Endothelial cell of umbilical vein (primary cell): Measurements from ENCODE around the gene DGAT2L6. TPM values are rescaled to one million over a fixed set of nuclear protein-coding genes. Genes with fewer than 3 reads are reported as not detected.

Experiments
- BruUV-seq: library from RNA; stranded (reverse); fragments of 400-500 nt; replicated peaks from 2 replicates; lab custom pipeline; 2021; lab: Mats Ljungman, UMichigan
- CTCF ChIA-PET: fragments of 300-600, 350-600 bp; sonication (Branson Sonifier 250); formaldehyde crosslinking; loops from one replicate; lab custom pipeline; 2021; ENCODE audit warnings: antibody characterized with exemption, inconsistent platforms; lab: Charles Lee
- POLR2A ChIA-PET: fragments of 300-600, 350-600 bp; sonication (Branson Sonifier 250); formaldehyde crosslinking; loops from one replicate; lab custom pipeline; 2021; ENCODE audit warnings: antibody characterized with exemption, inconsistent platforms; lab: Charles Lee
- DNase-seq: peaks from one replicate; pipeline ENCODE4 v3.0.0-alpha.2; 2011; ENCODE audit warnings: low read depth, low spot score
- FAIRE-seq: peaks from 2 replicates; lab custom pipeline; 2011; peaks lifted over from hg19 to GRCh38; lab: Jason Lieb, UNC
- H2AFZ ChIP-seq: 2 replicates; pipeline ENCODE4 v1.6.0; 2012; ENCODE audit warnings: low read depth, low read length, control low read depth, inconsistent platforms
- H3K27ac ChIP-seq: 2 replicates; pipeline ENCODE4 v1.5.1; 2011; ENCODE audit warnings: low read depth, mild to moderate bottlenecking, control low read depth, low read length, moderate library complexity; ENCODE audit not compliant: insufficient read depth
- H3K27me3 ChIP-seq, 2 experiments: 2 replicates each; pipeline versions ENCODE4 v1.6.0 to v1.6.1; 2011; ENCODE audit warnings: low read length in 2 of 2, mixed read lengths in 1 of 2; ENCODE audit not compliant: control insufficient read depth in 2 of 2, insufficient read depth in 2 of 2
- H3K36me3 ChIP-seq, 2 experiments: 2 replicates in 1 of 2; 3 replicates in 1 of 2; pipeline ENCODE4 v1.5.1; 2011; ENCODE audit warnings: low read length in 2 of 2, mild to moderate bottlenecking in 1 of 2, moderate library complexity in 1 of 2; ENCODE audit not compliant: control insufficient read depth in 2 of 2, insufficient read depth in 2 of 2; ENCODE audit errors: extremely low read depth in 1 of 2
- H3K4me1 ChIP-seq: 3 replicates; pipeline ENCODE4 v1.5.1; 2011; ENCODE audit warnings: mild to moderate bottlenecking, low read length; ENCODE audit not compliant: control insufficient read depth, insufficient read depth; ENCODE audit errors: extremely low read depth
- H3K4me2 ChIP-seq: 2 replicates; pipeline ENCODE4 v1.6.1; 2011; ENCODE audit warnings: low read length, control low read depth, mixed read lengths; ENCODE audit not compliant: insufficient read depth
- H3K4me3 ChIP-seq, 3 experiments: fragments of 200-600 bp in 1 of 3; sonication (generic), shearing (Covaris generic) in 1 of 3; replicated peaks in 1 of 3; 2 replicates each; pipeline ENCODE4 v1.5.1; 2011 to 2016; ENCODE audit warnings: control low read depth in 3 of 3, low read length in 3 of 3, mild to moderate bottlenecking in 2 of 3, inconsistent platforms in 1 of 3, low read depth in 1 of 3, moderate library complexity in 1 of 3; ENCODE audit not compliant: insufficient read depth in 1 of 3
- H3K79me2 ChIP-seq: 2 replicates; pipeline ENCODE4 v1.6.0; 2012; ENCODE audit warnings: low read length, inconsistent platforms; ENCODE audit not compliant: control insufficient read depth, insufficient read depth
- H3K9ac ChIP-seq: replicated peaks from 2 replicates; pipeline ENCODE3; 2011; ENCODE audit warnings: low read length, control low read depth; ENCODE audit not compliant: insufficient read depth; ENCODE audit errors: extremely low read depth
- H3K9me1 ChIP-seq: replicated peaks from 3 replicates; pipeline ENCODE4 v1.6.0; 2011; ENCODE audit warnings: mild to moderate bottlenecking, low read length; ENCODE audit not compliant: control insufficient read depth, insufficient read depth; ENCODE audit errors: extremely low read depth
- H3K9me3 ChIP-seq: replicated peaks from 2 replicates; pipeline ENCODE4 v1.5.1; 2012; ENCODE audit warnings: low read length, inconsistent platforms; ENCODE audit not compliant: control insufficient read depth, insufficient read depth
- H4K20me1 ChIP-seq: replicated peaks from 2 replicates; pipeline ENCODE3; 2011; ENCODE audit warnings: mild to moderate bottlenecking, low read length; ENCODE audit not compliant: control insufficient read depth, insufficient read depth; ENCODE audit errors: extremely low read depth
- EZH2 ChIP-seq: IDR thresholded peaks from 2 replicates; pipeline ENCODE4 v1.6.1; 2012; ENCODE audit warnings: borderline replicate concordance, low read depth, mild to moderate bottlenecking, moderate library complexity, low read length, inconsistent platforms; ENCODE audit not compliant: severe bottlenecking
- FOS ChIP-seq: IDR thresholded peaks from 2 replicates; pipeline ENCODE4 v1.6.1; 2011; ENCODE audit warnings: mild to moderate bottlenecking, low read length, moderate library complexity, borderline replicate concordance; ENCODE audit not compliant: insufficient read depth
- GATA2 ChIP-seq: IDR thresholded peaks from 2 replicates; pipeline ENCODE4 v1.7.0; 2011; ENCODE audit warnings: low read depth, mild to moderate bottlenecking, moderate library complexity, mixed read lengths, low read length; ENCODE audit not compliant: insufficient read length, insufficient read depth
- JUN ChIP-seq: IDR thresholded peaks from 2 replicates; pipeline ENCODE4 v1.6.1; 2011; ENCODE audit warnings: borderline replicate concordance, low read depth; ENCODE audit not compliant: insufficient read length, insufficient read depth
- MYC ChIP-seq: IDR thresholded peaks from one replicate; pipeline ENCODE4 v1.6.1; 2011; ENCODE audit warnings: mild to moderate bottlenecking, low read depth, low read length
- POLR2A ChIP-seq: IDR thresholded peaks from 2 replicates; pipeline ENCODE4 v1.6.1; 2012; ENCODE audit warnings: low read depth, mild to moderate bottlenecking, control low read depth, low read length
- POLR2AphosphoS5 ChIP-seq: IDR thresholded peaks from 2 replicates; pipeline ENCODE4 v1.6.1; 2012; ENCODE audit warnings: low read depth, mild to moderate bottlenecking, control low read depth, low read length, moderate library complexity; ENCODE audit not compliant: insufficient read depth
- dilution Hi-C: fragments of 300-500 bp; cut with MboI; formaldehyde crosslinking; loops from one replicate; pipeline ENCODE4 v1.15.0; 2019; ENCODE audit warnings: low sequenced_read_pairs; ENCODE audit not compliant: extremely low pct_ligation_motif_present
- intact Hi-C: fragments of 100-400 bp; cut with micrococcal nuclease; formaldehyde crosslinking; loops from one replicate; pipeline ENCODE4 v1.10.0; 2022
- polyA plus RNA-seq, 4 experiments: library from polyadenylated mRNA; depleted of rRNA in 3 of 4; stranded (reverse) in 3 of 4; unstranded in 1 of 4; fragments of >200 nt; gene quantifications; 2 replicates each; pipeline versions ENCODE4 v1.2.1 to v1.2.3, GENCODE V29; 2011 to 2012; ENCODE audit warnings: missing spikeins in 1 of 4
- small RNA-seq: library from RNA; depleted of rRNA; stranded (forward); fragments of <200 nt; gene quantifications from one replicate; pipeline ENCODE3, GENCODE V24; 2012; ENCODE audit warnings: low replicate concordance, low read depth; ENCODE audit not compliant: insufficient read depth, insufficient read length
- total RNA-seq: library from RNA; stranded (reverse); gene quantifications from 2 replicates; pipeline ENCODE4 v1.2.3, GENCODE V29; 2021
- TF ChIP-seq, protein P1 (sequence below): IDR thresholded peaks from 2 replicates; pipeline ENCODE4 v1.6.1; 2011; ENCODE audit not compliant: insufficient read depth, insufficient read length
- TF ChIP-seq, protein P2 (sequence below), 2 donors: IDR thresholded peaks; 1 replicate in 1 of 2; 2 replicates in 1 of 2; pipeline ENCODE4 v1.5.1; 2011; ENCODE audit warnings: low read length in 2 of 2, mild to moderate bottlenecking in 2 of 2, moderate library complexity in 2 of 2, control low read depth in 1 of 2, inconsistent platforms in 1 of 2, low read depth in 1 of 2; ENCODE audit not compliant: insufficient read depth in 1 of 2; ENCODE audit errors: extremely low read depth in 1 of 2

DGAT2L6 gene
- total and polyA plus RNA-seq, 2 donors (not counting 3 experiments of a cell fraction or from before 2014, with no cell fraction given) = not detected

DNA sequence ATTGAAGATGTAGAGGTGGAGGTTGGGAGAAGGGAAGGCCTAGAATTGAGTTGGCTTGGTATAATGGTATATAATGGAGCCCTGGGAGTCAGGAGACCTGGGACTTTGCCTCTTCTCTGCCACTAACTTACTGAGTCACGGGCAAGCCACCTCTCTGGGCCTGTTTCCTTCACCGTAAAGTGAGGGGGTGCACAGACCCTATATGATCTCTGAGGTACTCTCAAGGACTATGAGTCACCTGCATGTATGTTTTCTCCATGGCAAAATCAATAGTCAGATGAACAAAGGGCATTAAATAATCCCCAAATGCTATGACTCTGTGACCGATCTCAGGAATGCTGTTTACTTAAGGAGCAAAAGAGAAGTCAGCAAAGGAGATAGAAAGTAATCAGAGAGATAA, 77.6 kb downstream of the DGAT2L6 start:
- H3K4me1 ChIP-seq = no peaks in the 10 kb centered on the region
- BruUV-seq = no TSS peak
- H3K9ac ChIP-seq = no peak overlapping the region
- intact Hi-C loops (no loop called here), dilution Hi-C loops (no loop called here)
- no peak overlapping the region for H3K27ac ChIP-seq
- no peaks in the 10 kb centered on the region for H4K20me1 ChIP-seq
- H3K36me3 ChIP-seq = no peaks in the 10 kb centered on the region
- CTCF ChIA-PET = no interaction called here
- H3K27me3 ChIP-seq = no peaks in the 10 kb centered on the region
- H3K4me2 ChIP-seq = no peak overlapping the region
- H3K4me3 ChIP-seq = no peak overlapping the region
- POLR2A ChIA-PET = no interaction called here
- H3K79me2 ChIP-seq = no peaks in the 10 kb centered on the region
- H3K9me3 ChIP-seq = no peaks in the 10 kb centered on the region
- DNase-seq = no peak
- no peak overlapping the region for H2AFZ ChIP-seq
- H3K9me1 ChIP-seq = no peaks in the 10 kb centered on the region
- no peak for FAIRE-seq
- TF ChIP-seq POLR2A = no peak
- TF ChIP-seq POLR2AphosphoS5 = no peak
- TF ChIP-seq, protein P1, sequence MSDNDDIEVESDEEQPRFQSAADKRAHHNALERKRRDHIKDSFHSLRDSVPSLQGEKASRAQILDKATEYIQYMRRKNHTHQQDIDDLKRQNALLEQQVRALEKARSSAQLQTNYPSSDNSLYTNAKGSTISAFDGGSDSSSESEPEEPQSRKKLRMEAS = no peak
- TF ChIP-seq, protein P2, sequence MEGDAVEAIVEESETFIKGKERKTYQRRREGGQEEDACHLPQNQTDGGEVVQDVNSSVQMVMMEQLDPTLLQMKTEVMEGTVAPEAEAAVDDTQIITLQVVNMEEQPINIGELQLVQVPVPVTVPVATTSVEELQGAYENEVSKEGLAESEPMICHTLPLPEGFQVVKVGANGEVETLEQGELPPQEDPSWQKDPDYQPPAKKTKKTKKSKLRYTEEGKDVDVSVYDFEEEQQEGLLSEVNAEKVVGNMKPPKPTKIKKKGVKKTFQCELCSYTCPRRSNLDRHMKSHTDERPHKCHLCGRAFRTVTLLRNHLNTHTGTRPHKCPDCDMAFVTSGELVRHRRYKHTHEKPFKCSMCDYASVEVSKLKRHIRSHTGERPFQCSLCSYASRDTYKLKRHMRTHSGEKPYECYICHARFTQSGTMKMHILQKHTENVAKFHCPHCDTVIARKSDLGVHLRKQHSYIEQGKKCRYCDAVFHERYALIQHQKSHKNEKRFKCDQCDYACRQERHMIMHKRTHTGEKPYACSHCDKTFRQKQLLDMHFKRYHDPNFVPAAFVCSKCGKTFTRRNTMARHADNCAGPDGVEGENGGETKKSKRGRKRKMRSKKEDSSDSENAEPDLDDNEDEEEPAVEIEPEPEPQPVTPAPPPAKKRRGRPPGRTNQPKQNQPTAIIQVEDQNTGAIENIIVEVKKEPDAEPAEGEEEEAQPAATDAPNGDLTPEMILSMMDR (IDR thresholded peaks at IDR 0.05; ENCODE audit: extremely low read depth in 1 of 2, insufficient read depth in 1 of 2, low read depth in 1 of 2, low read length in 2 of 2) = no peak
- TF ChIP-seq GATA2 = no peak
- no peak for TF ChIP-seq MYC
- no peak for TF ChIP-seq JUN
- no peak for TF ChIP-seq FOS
- no peak for TF ChIP-seq EZH2

Small RNAs within 50 kb of the gene (small RNA-seq; reads per million reads assigned to genes)
- gene RNA5SP507 = not detected

Other genes starting within 250 kb of the DGAT2L6 start
- gene AWAT2, start 127.5 kb upstream of the DGAT2L6 start, total RNA-seq = 0.20 and 0.21 TPM in 2 replicates
- gene AWAT2, start 127.5 kb upstream of the DGAT2L6 start, polyA plus RNA-seq = 0.22 and 0.29 TPM in 2 replicates
- not detected in 2 replicates for gene OTUD6A, start 115.0 kb upstream of the DGAT2L6 start, total RNA-seq
- gene OTUD6A, start 115.0 kb upstream of the DGAT2L6 start, polyA plus RNA-seq = not detected in 2 replicates
- gene IGBP1, start 44.0 kb upstream of the DGAT2L6 start, total RNA-seq = 38.1 and 40.4 TPM in 2 replicates
- 38.4 and 39.5 TPM in 2 replicates for gene IGBP1, start 44.0 kb upstream of the DGAT2L6 start, polyA plus RNA-seq
- gene AWAT1, start 57.2 kb downstream of the DGAT2L6 start, total RNA-seq = not detected in 2 replicates
- gene AWAT1, start 57.2 kb downstream of the DGAT2L6 start, polyA plus RNA-seq = not detected in 2 replicates
- 0.21 TPM in 1 of 2 replicates, not detected in the other for gene P2RY4, start 82.7 kb downstream of the DGAT2L6 start, total RNA-seq
- 0.16 and 0.22 TPM in 2 replicates for gene P2RY4, start 82.7 kb downstream of the DGAT2L6 start, polyA plus RNA-seq
- gene ARR3, start 90.9 kb downstream of the DGAT2L6 start, total RNA-seq = not detected in 2 replicates
- not detected in 2 replicates for gene ARR3, start 90.9 kb downstream of the DGAT2L6 start, polyA plus RNA-seq
- not detected in 2 replicates for gene RAB41, start 104.7 kb downstream of the DGAT2L6 start, total RNA-seq
- gene RAB41, start 104.7 kb downstream of the DGAT2L6 start, polyA plus RNA-seq = not detected in 2 replicates
- gene PDZD11, start 112.4 kb downstream of the DGAT2L6 start, total RNA-seq = 44.5 and 45.6 TPM in 2 replicates
- 76.0 and 85.4 TPM in 2 replicates for gene PDZD11, start 112.4 kb downstream of the DGAT2L6 start, polyA plus RNA-seq
- gene KIF4A, start 112.6 kb downstream of the DGAT2L6 start, total RNA-seq = 34.4 and 41.3 TPM in 2 replicates
- 6.6 and 9.6 TPM in 2 replicates for gene KIF4A, start 112.6 kb downstream of the DGAT2L6 start, polyA plus RNA-seq
- 0.29 and 0.35 TPM in 2 replicates for gene GDPD2, start 245.8 kb downstream of the DGAT2L6 start, total RNA-seq
- gene GDPD2, start 245.8 kb downstream of the DGAT2L6 start, polyA plus RNA-seq = 0.08 and 0.11 TPM in 2 replicates